Calu3 (cell line): Measurements from ENCODE around the gene ATP4B. TPM values are rescaled to one million over a fixed set of nuclear protein-coding genes. Genes with fewer than 3 reads are reported as not detected.

ENCODE experiments used
- BruUV-seq: library from RNA; stranded (reverse); fragments of 400-500 nt; replicated peaks from 2 replicates; lab custom pipeline; 2021; lab: Mats Ljungman, UMichigan
- CTCF ChIA-PET: fragments of 300-600 bp; sonication (Branson Sonifier 250); formaldehyde crosslinking; loops from one replicate; lab custom pipeline; 2022; ENCODE audit warnings: antibody characterized with exemption; lab: Charles Lee
- DNase-seq: peaks from one replicate; pipeline ENCODE4 v3.0.0; 2022
- H3K27ac Mint-ChIP-seq: one replicate; pipeline ENCODE4 v1.8.0; 2022; ENCODE audit warnings: mixed read lengths; ENCODE audit not compliant: unreplicated experiment
- H3K27me3 Mint-ChIP-seq: one replicate; pipeline ENCODE4 v1.8.0; 2022; ENCODE audit warnings: mixed read lengths; ENCODE audit not compliant: unreplicated experiment
- H3K36me3 Mint-ChIP-seq: one replicate; pipeline ENCODE4 v1.8.0; 2022; ENCODE audit warnings: mild to moderate bottlenecking, moderate library complexity, mixed read lengths; ENCODE audit not compliant: insufficient read depth, unreplicated experiment
- H3K4me1 Mint-ChIP-seq: one replicate; pipeline ENCODE4 v1.8.0; 2022; ENCODE audit warnings: mild to moderate bottlenecking, low read depth, mixed read lengths; ENCODE audit not compliant: unreplicated experiment
- H3K4me3 Mint-ChIP-seq: one replicate; pipeline ENCODE4 v1.8.0; 2022; ENCODE audit warnings: mild to moderate bottlenecking, low read depth, moderate library complexity, mixed read lengths; ENCODE audit not compliant: unreplicated experiment
- H3K9me3 Mint-ChIP-seq: one replicate; pipeline ENCODE4 v1.8.0; 2022; ENCODE audit warnings: low read depth, mixed read lengths; ENCODE audit not compliant: unreplicated experiment
- intact Hi-C: fragments of 100-400 bp; cut with micrococcal nuclease; formaldehyde crosslinking; loops from one replicate; pipeline ENCODE4 v1.10.0; 2022; ENCODE audit not compliant: unreplicated experiment
- total RNA-seq: library from RNA; stranded (reverse); gene quantifications from 2 replicates; pipeline ENCODE4 v1.2.3, GENCODE V29; 2022
- TF ChIP-seq, protein P1 (sequence below): fragments of 200-600 bp; IDR thresholded peaks from one replicate; pipeline ENCODE4 v1.8.0; 2022; ENCODE audit warnings: antibody characterized with exemption; ENCODE audit not compliant: unreplicated experiment

ATP4B gene
- total RNA-seq, 1 experiment from 2014 or later = not detected

DNA sequence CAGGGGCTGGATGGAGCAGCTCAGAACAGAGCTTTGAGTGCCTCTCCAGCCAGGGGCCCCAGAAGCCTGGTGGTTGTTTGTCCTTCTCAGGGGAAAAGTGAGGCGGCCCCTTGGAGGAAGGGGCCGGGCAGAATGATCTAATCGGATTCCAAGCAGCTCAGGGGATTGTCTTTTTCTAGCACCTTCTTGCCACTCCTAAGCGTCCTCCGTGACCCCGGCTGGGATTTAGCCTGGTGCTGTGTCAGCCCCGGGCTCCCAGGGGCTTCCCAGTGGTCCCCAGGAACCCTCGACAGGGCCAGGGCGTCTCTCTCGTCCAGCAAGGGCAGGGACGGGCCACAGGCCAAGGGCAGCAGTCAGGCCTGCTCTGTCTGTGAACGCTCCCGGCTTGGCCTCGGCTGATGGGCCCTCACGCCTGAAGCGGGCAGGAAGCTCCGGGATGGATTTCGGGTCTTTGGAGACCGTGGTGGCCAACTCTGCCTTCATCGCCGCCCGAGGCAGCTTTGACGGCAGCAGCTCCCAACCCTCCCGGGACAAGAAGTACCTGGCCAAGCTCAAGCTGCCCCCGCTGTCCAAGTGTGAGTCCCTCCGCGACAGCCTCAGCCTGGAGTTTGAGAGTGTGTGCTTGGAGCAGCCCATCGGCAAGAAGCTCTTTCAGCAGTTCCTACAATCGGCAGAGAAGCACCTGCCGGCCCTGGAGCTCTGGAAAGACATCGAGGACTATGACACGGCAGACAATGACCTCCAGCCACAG lies 9.1 kb upstream of the ATP4B start, which contains the start of gene GRK1:
GRK1 (plus strand) TSS at position 269 of the 751 bp plus-strand sequence; CDS start at position 437, 168 bp downstream.
- H3K4me3 Mint-ChIP-seq = no peak within 1 kb of the TSS
- no peak for DNase-seq
- TF ChIP-seq, protein P1, sequence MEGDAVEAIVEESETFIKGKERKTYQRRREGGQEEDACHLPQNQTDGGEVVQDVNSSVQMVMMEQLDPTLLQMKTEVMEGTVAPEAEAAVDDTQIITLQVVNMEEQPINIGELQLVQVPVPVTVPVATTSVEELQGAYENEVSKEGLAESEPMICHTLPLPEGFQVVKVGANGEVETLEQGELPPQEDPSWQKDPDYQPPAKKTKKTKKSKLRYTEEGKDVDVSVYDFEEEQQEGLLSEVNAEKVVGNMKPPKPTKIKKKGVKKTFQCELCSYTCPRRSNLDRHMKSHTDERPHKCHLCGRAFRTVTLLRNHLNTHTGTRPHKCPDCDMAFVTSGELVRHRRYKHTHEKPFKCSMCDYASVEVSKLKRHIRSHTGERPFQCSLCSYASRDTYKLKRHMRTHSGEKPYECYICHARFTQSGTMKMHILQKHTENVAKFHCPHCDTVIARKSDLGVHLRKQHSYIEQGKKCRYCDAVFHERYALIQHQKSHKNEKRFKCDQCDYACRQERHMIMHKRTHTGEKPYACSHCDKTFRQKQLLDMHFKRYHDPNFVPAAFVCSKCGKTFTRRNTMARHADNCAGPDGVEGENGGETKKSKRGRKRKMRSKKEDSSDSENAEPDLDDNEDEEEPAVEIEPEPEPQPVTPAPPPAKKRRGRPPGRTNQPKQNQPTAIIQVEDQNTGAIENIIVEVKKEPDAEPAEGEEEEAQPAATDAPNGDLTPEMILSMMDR = no peak
- no peaks in the 10 kb centered on the region for H3K36me3 Mint-ChIP-seq
- CTCF ChIA-PET = no interaction called here
- BruUV-seq = no TSS peak
- no peak within 1 kb of the TSS for H3K27ac Mint-ChIP-seq
- intact Hi-C loops = no loop called here
- H3K27me3 Mint-ChIP-seq = peaks cover 12% of the 10 kb centered on the region
- H3K9me3 Mint-ChIP-seq = peaks cover 2% of the 10 kb centered on the region
- no peaks in the 10 kb centered on the region for H3K4me1 Mint-ChIP-seq

DNA sequence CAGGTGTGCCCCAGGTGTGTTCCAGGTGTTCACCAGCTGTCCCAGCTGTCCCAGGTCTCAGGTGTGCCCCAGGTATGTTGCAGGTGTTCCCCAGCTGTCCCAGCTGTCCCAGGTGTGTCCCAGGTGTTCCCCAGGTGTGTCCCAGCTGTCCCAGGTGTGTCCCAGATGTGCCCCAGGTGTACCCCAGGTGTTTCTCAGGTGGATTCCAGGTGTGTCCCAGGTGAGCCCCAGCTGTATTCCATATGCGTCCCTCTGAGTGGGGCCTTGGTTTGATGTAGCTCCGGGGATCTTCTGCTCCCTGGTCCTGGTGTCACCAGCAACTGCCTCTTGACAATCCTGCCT lies 8.3 kb upstream of the ATP4B start:
- no peak for DNase-seq
- CTCF ChIA-PET = no interaction called here
- no peak overlapping the region for H3K27ac Mint-ChIP-seq

GRCh38 chr13:113665597-113666328 lies 7.8 kb upstream of the ATP4B start:
- no peaks in the 10 kb centered on the region for H3K36me3 Mint-ChIP-seq
- intact Hi-C loops = no loop called here
- no peak overlapping the region for H3K4me3 Mint-ChIP-seq
- H3K4me1 Mint-ChIP-seq = no peaks in the 10 kb centered on the region
- peaks cover 5% of the 10 kb centered on the region for H3K9me3 Mint-ChIP-seq
- H3K27ac Mint-ChIP-seq = no peak overlapping the region
- no peak for DNase-seq
- BruUV-seq = no TSS peak
- TF ChIP-seq, protein P1 = no peak
- peaks cover 12% of the 10 kb centered on the region for H3K27me3 Mint-ChIP-seq
- CTCF ChIA-PET = no interaction called here

More for the DNA sequence above, 8.3 kb upstream of the ATP4B start:
- no peaks in the 10 kb centered on the region for H3K4me1 Mint-ChIP-seq
- TF ChIP-seq, protein P1 = no peak
- peaks cover 12% of the 10 kb centered on the region for H3K27me3 Mint-ChIP-seq
- peaks cover 2% of the 10 kb centered on the region for H3K9me3 Mint-ChIP-seq
- BruUV-seq = no TSS peak
- no peak overlapping the region for H3K4me3 Mint-ChIP-seq
- intact Hi-C loops = no loop called here
- H3K36me3 Mint-ChIP-seq = no peaks in the 10 kb centered on the region

DNA sequence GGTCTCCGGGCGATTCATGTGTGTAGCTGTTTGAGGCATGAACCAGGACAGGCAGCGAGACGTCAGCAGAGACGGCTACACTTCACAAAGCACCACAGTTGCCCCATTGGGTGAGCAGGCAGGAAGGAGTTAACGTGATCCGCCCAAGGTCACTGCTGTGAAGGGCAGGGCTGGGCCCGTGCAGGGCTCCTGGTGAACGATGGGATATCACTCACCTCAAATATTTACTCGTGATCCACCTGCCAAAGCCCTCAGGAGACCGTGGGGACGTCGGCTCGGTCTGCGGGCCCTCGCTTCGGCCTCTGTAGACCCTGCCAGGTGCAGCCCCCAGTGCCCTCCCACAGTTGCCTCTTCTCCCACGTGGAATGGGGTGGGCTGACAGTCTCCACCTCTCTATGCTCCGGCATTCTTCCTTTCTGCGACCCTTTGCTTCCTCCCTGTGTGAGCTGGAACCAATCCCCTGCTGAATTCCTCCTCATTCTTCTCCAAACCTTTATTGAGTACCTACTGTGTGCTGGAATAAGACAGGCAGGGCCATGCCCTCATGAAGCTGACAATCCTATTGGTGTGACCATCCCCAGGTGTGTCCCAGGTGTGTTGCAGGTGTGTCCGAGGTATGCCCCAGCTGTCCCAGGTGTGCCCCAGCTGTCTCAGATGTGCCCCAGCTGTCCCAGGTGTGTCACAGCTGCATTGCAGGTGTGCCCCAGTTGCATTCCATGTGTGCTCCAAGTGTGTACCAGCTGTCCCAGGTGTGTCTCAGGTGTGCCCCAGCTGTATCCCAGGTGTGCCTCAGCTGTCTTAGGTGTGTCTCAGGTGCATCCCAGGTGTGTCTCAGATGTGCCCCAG lies 7.0 kb upstream of the ATP4B start:
- intact Hi-C loops = no loop called here
- TF ChIP-seq, protein P1 = no peak
- no TSS peak for BruUV-seq
- no peaks in the 10 kb centered on the region for H3K4me1 Mint-ChIP-seq
- peaks cover 5% of the 10 kb centered on the region for H3K9me3 Mint-ChIP-seq
- no peaks in the 10 kb centered on the region for H3K36me3 Mint-ChIP-seq
- no peak overlapping the region for H3K4me3 Mint-ChIP-seq
- H3K27me3 Mint-ChIP-seq = peaks cover 12% of the 10 kb centered on the region
- no peak for DNase-seq
- CTCF ChIA-PET = no interaction called here
- no peak overlapping the region for H3K27ac Mint-ChIP-seq
